ENCODE results near the gene KCNE2. TPM values are rescaled to one million over a fixed set of nuclear protein-coding genes. Genes with fewer than 3 reads are reported as not detected.

KCNE2 gene
- polyA plus RNA-seq, 3 donors from 2014 or later = 0.27 TPM; not detected in 2

GRCh38 chr21:34343347-34343746, 20.5 kb upstream of the KCNE2 start:
- peaks cover 4 to 8% (median 5%) of the 10 kb centered on the region in 3 donors for H3K27me3 Mint-ChIP-seq (ENCODE audit: low read depth in 3 of 3)
- H3K36me3 Mint-ChIP-seq = no peaks in the 10 kb centered on the region
- no peak for DNase-seq
- no peak overlapping the region for H3K27ac Mint-ChIP-seq
- peaks cover 20% of the 10 kb centered on the region in 2 donors for H3K4me1 Mint-ChIP-seq
- H3K4me3 Mint-ChIP-seq = no peak overlapping the region
- no peaks in the 10 kb centered on the region for H3K9me3 Mint-ChIP-seq

GRCh38 chr21:34343838-34344381, 19.9 kb upstream of the KCNE2 start:
- Mint-ChIP-seq H3K36me3 (no peaks in the 10 kb centered on the region), H3K27ac (no peak overlapping the region), H3K4me3 (no peak overlapping the region), H3K27me3 (ENCODE audit: low read depth in 3 of 3) (peaks cover 4 to 8% (median 7%) of the 10 kb centered on the region in 3 donors), H3K9me3 (no peaks in the 10 kb centered on the region), H3K4me1 (peaks cover 15 to 20% of the 10 kb centered on the region in 2 donors)
- DNase-seq = no peak

- Mint-ChIP-seq H3K4me3 (no peak overlapping the region), H3K36me3 (no peaks in the 10 kb centered on the region), H3K27ac (no peak overlapping the region), H3K9me3 (no peaks in the 10 kb centered on the region), H3K4me1 (peaks cover 13 to 18% of the 10 kb centered on the region in 2 donors), H3K27me3 (ENCODE audit: low read depth in 3 of 3) (peaks cover 4 to 8% (median 7%) of the 10 kb centered on the region in 3 donors)
- no peak for DNase-seq
Observed at GRCh38 chr21:34344584-34344983, 19.2 kb upstream of the KCNE2 start.

GRCh38 chr21:34345091-34345871, 18.5 kb upstream of the KCNE2 start:
- Mint-ChIP-seq H3K27ac (no peak overlapping the region), H3K4me3 (no peak overlapping the region), H3K4me1 (peaks cover 7 to 11% of the 10 kb centered on the region in 2 donors), H3K27me3 (ENCODE audit: low read depth in 3 of 3) (peaks cover 4 to 7% (median 4%) of the 10 kb centered on the region in 3 donors), H3K36me3 (no peaks in the 10 kb centered on the region), H3K9me3 (no peaks in the 10 kb centered on the region)
- no peak for DNase-seq

GRCh38 chr21:34345892-34346291, 17.9 kb upstream of the KCNE2 start:
- Mint-ChIP-seq H3K4me1 (peaks cover under 1 to 5% of the 10 kb centered on the region in 2 donors), H3K4me3 (no peak overlapping the region), H3K36me3 (no peaks in the 10 kb centered on the region), H3K9me3 (no peaks in the 10 kb centered on the region), H3K27ac (no peak overlapping the region), H3K27me3 (ENCODE audit: low read depth in 3 of 3) (peaks cover 0 to 7% (median 2%) of the 10 kb centered on the region in 3 donors)
- DNase-seq = no peak

GRCh38 chr21:34348890-34349519, 14.8 kb upstream of the KCNE2 start:
- H3K4me3 Mint-ChIP-seq = no peak overlapping the region
- peaks cover 1 to 4% (median 4%) of the 10 kb centered on the region in 3 donors for H3K27me3 Mint-ChIP-seq (ENCODE audit: low read depth in 3 of 3)

GRCh38 chr21:34351786-34352241, 12.0 kb upstream of the KCNE2 start:
- no peak overlapping the region for H3K27ac Mint-ChIP-seq
- peak; percentile 6 to 28 (median 10) for DNase-seq
- peaks cover 0 to 3% (median 0%) of the 10 kb centered on the region in 3 donors for H3K36me3 Mint-ChIP-seq
- H3K4me3 Mint-ChIP-seq = no peak overlapping the region
- peaks cover 2 to 10% (median 7%) of the 10 kb centered on the region in 3 donors for H3K27me3 Mint-ChIP-seq (ENCODE audit: low read depth in 3 of 3)
- H3K9me3 Mint-ChIP-seq = peaks cover 0 to 3% (median 0%) of the 10 kb centered on the region in 6 donors
- peaks cover 0 to 4% of the 10 kb centered on the region in 2 donors for H3K4me1 Mint-ChIP-seq

More at GRCh38 chr21:34348890-34349519, 14.8 kb upstream of the KCNE2 start:
- no peak for DNase-seq
- Mint-ChIP-seq H3K9me3 (peaks cover 0 to 3% (median 0%) of the 10 kb centered on the region in 6 donors), H3K27ac (no peak overlapping the region), H3K36me3 (peaks cover 0 to 3% (median 0%) of the 10 kb centered on the region in 3 donors), H3K4me1 (peaks cover 0 to 4% of the 10 kb centered on the region in 2 donors)

GRCh38 chr21:34352556-34352955, 11.2 kb upstream of the KCNE2 start:
- peaks cover 0 to 3% (median 0%) of the 10 kb centered on the region in 6 donors for H3K9me3 Mint-ChIP-seq
- no peak overlapping the region for H3K4me3 Mint-ChIP-seq
- H3K27ac Mint-ChIP-seq = no peak overlapping the region
- peaks cover 0 to 3% (median 0%) of the 10 kb centered on the region in 3 donors for H3K36me3 Mint-ChIP-seq
- H3K4me1 Mint-ChIP-seq = peaks cover 0 to 4% of the 10 kb centered on the region in 2 donors
- H3K27me3 Mint-ChIP-seq (ENCODE audit: low read depth in 3 of 3) = peaks cover 2 to 10% (median 7%) of the 10 kb centered on the region in 3 donors
- no peak for DNase-seq

GRCh38 chr21:34353182-34353581, 10.6 kb upstream of the KCNE2 start:
- Mint-ChIP-seq H3K4me1 (no peaks in the 10 kb centered on the region), H3K36me3 (peaks cover 0 to 3% (median 0%) of the 10 kb centered on the region in 3 donors), H3K9me3 (peaks cover 0 to 3% (median 0%) of the 10 kb centered on the region in 6 donors), H3K27me3 (ENCODE audit: low read depth in 3 of 3) (peaks cover 2 to 11% (median 5%) of the 10 kb centered on the region in 3 donors), H3K27ac (no peak overlapping the region), H3K4me3 (no peak overlapping the region)
- no peak for DNase-seq

GRCh38 chr21:34354836-34355235, 9.0 kb upstream of the KCNE2 start:
- peaks cover 0 to 3% (median 0%) of the 10 kb centered on the region in 3 donors for H3K36me3 Mint-ChIP-seq
- no peak for DNase-seq
- no peak overlapping the region for H3K27ac Mint-ChIP-seq
- peaks cover 0 to 3% (median 0%) of the 10 kb centered on the region in 6 donors for H3K9me3 Mint-ChIP-seq
- H3K4me3 Mint-ChIP-seq = no peak overlapping the region
- peaks cover 0 to 19% (median 5%) of the 10 kb centered on the region in 3 donors for H3K27me3 Mint-ChIP-seq (ENCODE audit: low read depth in 3 of 3)
- H3K4me1 Mint-ChIP-seq = no peaks in the 10 kb centered on the region

- no peaks in the 10 kb centered on the region for H3K4me1 Mint-ChIP-seq
- no peak overlapping the region for H3K4me3 Mint-ChIP-seq
- H3K9me3 Mint-ChIP-seq = peaks cover 0 to 3% (median 0%) of the 10 kb centered on the region in 6 donors
- H3K27me3 Mint-ChIP-seq (ENCODE audit: low read depth in 3 of 3) = peaks cover 0 to 19% (median 5%) of the 10 kb centered on the region in 3 donors
- no peak for DNase-seq
- H3K36me3 Mint-ChIP-seq = peaks cover 0 to 3% (median 0%) of the 10 kb centered on the region in 3 donors
- no peak overlapping the region for H3K27ac Mint-ChIP-seq
Observed at GRCh38 chr21:34355570-34355969, 8.2 kb upstream of the KCNE2 start.

- Mint-ChIP-seq H3K27ac (no peak overlapping the region), H3K27me3 (ENCODE audit: low read depth in 3 of 3) (peaks cover 3 to 30% (median 5%) of the 10 kb centered on the region in 3 donors), H3K4me1 (peaks cover 6 to 10% of the 10 kb centered on the region in 2 donors), H3K4me3 (no peak overlapping the region), H3K36me3 (peaks cover 0 to 3% (median 0%) of the 10 kb centered on the region in 3 donors), H3K9me3 (peaks cover 0 to 2% (median 0%) of the 10 kb centered on the region in 6 donors)
- DNase-seq = no peak
Observed at GRCh38 chr21:34357889-34358288, 5.9 kb upstream of the KCNE2 start.

GRCh38 chr21:34358866-34359265, 4.9 kb upstream of the KCNE2 start:
- Mint-ChIP-seq H3K36me3 (peaks cover 0 to under 1% (median 0%) of the 10 kb centered on the region in 3 donors), H3K4me3 (no peak overlapping the region), H3K27ac (no peak overlapping the region), H3K9me3 (peaks cover 0 to 2% (median 0%) of the 10 kb centered on the region in 6 donors), H3K27me3 (ENCODE audit: low read depth in 3 of 3) (peaks cover 3 to 30% (median 3%) of the 10 kb centered on the region in 3 donors), H3K4me1 (peaks cover 6 to 10% of the 10 kb centered on the region in 2 donors)
- no peak for DNase-seq

Data from immature natural killer cell (primary cell).